Left lobe of liver (tissue), 2 donors: Measurements from ENCODE around the gene CD300H. TPM values are rescaled to one million over a fixed set of nuclear protein-coding genes. Genes with fewer than 3 reads are reported as not detected.
"Not testable (repeated sequence)": the region's sequence is repeated elsewhere in the genome, so short reads cannot be mapped to it uniquely, and the experiment has no call there.

Source experiments
- ATAC-seq: fragments of 200-7000 bp; cut with Tn5 transposase; one replicate; pipeline ENCODE4 v1.9.1; 2020; ENCODE audit warnings: mild to moderate bottlenecking, moderate library complexity
- DNase-seq: peaks from one replicate; pipeline ENCODE4 v3.0.0-alpha.2; 2020; ENCODE audit warnings: low spot score
- total RNA-seq: library from RNA; stranded (reverse); gene quantifications from one replicate; pipeline ENCODE4 v1.2.1, GENCODE V29; 2021
- donor health status: DM: no; HTN: no; CAD: no; lungs with moderate emphysema.
- donor health status: DM: no; HTN: yes; CAD: no.

Gene CD300H
- total RNA-seq, 1 donor from 2014 or later, result not detected

DNA sequence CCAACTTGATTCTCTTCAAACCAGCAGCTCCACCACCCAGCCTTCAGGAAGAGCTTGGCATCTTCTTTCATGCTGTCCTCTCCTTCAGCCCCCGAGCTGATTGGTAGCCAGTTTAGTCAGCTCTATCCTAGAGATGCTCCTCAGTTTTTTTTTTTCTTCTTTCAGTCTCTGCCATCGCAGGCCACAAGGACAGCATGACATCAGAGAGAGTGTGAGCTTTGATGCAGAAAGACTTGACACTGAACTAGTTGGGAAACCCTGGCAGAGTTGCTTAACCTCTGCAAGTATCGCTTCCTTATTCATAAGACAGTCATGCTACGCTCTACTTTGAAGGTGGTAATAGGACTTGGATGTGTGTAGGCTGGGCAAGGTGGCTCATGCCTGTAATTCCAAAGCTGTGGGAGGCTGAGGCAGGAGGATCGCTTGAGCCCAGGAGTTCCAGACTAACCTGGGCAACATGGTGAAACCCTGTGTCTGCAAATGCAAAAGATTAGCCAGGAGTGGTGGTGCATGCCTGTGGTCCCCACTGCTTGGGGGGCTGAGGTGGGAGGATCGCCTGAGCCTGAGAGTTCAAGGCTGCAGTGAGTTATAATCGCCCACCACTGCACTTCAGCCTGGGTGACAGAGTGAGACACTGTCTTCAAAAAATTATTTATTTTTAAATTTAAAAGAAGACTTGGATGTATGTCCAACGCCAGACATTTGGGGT is 38.7 kb downstream of the CD300H start:
- peak; percentile 29 for ATAC-seq
- DNase-seq, result peak; percentile 44

DNA sequence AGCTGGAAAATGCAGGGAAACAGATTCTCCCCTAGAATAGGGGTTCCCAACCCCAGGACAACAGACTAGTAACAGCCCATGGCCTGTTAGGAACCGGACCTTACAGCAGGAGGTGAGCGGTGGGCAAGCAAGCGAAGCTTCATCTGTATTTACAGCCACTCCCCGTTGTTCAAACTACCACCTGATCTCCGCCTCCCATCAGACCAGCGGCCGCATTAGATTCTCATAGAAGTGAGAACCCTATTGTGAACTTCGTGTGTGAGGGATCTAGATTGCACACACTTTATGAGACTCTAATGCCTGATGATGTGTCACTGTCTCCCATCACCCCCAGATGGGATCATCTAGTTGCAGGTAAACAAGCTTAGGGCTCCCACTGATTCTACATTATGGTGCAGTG is 39.6 kb downstream of the CD300H start:
- ATAC-seq, result no peak
- DNase-seq, result peak; percentile 40

DNA sequence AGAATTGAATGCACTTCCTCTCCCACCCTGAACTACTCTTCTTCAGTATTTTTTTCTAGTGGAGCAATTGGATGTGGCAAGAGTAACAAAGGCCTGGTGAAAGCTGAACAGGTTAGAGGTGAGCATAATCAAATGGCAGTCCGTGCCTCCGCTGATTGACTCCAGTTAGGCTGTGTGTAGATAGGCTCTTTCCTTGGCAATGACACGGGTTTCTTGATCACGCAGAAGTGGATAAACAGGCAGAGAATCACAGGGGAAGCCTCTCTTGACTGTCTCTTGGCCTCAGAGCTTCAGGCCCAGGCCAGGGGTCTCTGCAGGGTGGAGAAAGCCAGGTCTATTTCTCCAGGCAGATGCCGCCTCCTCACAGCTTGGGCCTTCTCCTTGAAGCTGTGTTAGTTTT is 40.2 kb downstream of the CD300H start:
- ATAC-seq (no peak), DNase-seq (no peak)

DNA sequence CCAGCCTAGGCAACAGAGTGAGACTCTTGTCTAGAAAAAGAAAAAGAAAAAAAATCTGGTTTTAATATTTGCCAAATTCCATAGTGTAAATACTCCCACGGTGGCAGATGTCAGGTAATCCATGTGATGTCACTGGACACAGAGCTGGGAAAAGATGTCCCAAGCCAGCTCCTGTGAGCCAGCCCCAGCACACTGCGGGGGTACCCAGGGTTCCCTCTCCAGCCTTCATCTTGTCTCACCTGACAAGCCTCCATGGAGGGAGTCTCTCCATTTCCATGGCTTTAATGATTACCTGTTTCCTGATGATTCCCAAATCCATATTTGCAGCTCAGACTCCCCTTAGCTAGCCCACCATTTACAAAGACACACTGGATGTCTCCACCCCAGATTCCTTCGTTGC is 40.6 kb downstream of the CD300H start:
- DNase-seq (peak; percentile 32), ATAC-seq (no peak)

DNA sequence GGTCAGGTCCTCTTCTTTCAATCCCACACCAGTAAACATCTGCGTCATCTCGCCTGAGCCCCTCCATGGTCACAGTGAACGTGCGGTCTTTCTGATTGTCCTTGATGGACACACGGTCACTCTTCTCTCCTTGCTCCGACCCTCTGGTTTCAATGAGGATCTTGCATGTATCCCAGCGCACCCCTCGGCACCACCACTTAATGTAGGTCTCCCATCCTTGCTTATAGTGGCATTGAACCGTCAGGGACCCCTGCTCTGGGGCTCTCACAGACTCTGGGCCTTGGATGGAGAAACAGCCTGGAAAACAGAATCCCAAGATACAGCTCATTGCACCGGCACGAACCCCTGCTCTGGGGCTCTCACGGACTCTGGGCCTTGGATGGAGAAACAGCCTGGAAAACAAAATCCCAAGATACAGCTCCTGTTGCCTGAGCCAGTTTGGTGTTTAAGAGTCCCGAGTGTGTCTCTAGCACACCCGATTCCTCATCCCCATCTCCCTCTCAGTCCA is 41.5 kb downstream of the CD300H start:
- no peak for ATAC-seq
- DNase-seq, result peak; percentile 35

DNA sequence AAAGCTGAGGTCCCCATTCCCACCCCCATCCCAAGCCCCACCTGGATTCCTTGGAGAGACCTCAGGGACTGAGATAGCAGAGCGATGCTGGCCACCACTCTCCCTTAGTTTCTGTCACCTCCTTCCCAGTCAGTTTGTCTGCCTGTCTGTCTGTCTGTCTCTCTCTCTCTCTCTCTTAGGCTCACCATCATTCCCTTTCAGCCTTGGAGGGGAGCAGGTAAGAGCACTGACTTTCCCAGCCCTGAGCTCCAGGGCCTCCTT is 41.9 kb downstream of the CD300H start:
- ATAC-seq (no peak), DNase-seq (peak; percentile 26)

DNA sequence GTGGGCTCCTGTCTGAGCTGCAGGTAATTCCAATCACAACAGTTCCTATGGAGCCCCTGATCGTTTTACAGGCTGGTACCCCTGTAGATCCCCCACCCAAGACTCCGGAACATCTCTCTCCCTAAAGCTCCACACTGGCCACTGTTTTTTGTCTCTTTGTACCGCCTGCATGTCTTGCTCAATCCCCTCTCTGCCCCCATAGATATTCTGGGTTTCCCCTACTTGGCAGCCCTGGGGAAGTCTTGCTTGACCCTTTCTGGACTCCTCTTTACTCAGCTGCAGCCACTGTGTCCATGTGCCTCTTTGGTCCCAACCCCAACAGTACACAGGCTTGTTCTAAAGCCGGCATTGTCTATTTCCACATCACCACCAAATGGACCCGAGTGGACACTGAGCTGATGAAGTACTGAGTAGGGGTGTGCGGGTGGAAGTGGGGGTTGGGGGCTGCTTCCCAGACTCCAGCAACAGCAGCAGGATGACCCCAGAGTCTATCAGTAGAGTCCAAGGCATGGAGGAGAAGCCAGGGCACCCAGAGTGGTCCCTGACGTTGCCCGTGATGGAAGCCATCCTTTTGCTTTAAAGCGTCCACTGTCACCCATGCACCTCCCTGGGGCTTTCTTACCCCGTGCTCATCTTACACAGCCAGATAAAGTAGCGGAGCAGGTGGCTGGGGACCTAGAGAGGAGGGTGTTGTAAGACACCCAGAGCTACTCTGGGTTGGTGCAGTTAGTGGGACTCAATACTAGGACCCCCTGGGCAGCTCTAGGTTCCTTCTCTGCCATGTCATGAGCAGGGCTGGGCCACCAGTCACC is 42.5 kb downstream of the CD300H start:
- DNase-seq (peak; percentile 37), ATAC-seq (no peak)

DNA sequence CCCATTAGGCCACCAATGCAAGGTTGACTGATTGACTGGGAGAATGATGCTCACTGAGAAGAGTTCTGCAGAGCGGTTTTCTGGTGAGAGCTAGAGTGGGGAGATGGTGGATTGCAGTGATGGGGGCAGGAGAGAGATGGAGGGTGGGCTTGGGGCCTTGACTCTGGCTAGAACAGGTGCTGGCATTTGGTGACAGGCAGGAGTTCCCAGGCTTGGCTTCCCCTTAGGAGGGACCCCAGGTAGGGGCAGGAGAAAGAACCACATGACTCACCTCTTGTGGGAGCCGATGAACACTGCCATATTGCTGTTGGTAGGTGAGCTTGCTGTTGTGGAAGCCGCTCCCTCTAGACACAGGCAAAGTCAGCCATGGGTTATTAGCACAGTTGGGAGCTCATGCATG is 44.0 kb downstream of the CD300H start:
- DNase-seq (peak; percentile 33), ATAC-seq (no peak)

DNA sequence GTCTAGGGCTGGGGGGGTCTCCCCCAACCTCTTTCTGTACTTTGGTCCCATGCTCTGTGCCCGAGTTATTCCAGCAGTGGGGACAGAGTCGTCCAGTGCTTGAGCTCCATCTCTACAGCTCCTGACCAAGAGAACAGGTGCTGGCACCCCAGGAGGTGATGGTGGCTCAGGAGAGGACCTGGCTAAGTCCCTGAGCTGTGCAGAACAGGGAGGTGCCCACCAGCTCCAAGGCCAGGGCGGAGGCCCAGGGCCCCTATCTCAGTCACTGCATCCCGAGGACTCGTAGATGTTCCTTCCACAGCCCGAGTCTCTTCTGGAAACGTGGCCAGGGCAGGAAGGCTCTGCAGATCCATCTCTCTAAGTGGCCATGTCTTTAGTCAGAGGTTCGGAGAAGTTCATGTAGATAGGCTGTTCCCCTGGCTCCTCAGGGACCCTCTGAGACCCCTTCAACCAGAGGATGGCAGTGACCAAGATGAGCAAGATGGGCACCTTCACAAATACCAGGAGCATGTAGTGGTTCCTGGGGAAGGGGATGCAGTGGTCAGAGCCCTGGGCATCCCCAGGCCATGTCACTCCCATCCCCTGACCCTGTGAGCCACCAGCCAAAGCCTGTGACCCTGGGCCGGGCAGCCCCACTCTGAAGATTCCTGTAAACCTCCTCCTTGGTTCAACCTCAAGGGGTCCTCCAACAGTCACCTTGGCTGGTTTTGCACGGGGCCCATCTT is 44.8 kb downstream of the CD300H start:
- DNase-seq, result peak; percentile 43
- ATAC-seq, result no peak

DNA sequence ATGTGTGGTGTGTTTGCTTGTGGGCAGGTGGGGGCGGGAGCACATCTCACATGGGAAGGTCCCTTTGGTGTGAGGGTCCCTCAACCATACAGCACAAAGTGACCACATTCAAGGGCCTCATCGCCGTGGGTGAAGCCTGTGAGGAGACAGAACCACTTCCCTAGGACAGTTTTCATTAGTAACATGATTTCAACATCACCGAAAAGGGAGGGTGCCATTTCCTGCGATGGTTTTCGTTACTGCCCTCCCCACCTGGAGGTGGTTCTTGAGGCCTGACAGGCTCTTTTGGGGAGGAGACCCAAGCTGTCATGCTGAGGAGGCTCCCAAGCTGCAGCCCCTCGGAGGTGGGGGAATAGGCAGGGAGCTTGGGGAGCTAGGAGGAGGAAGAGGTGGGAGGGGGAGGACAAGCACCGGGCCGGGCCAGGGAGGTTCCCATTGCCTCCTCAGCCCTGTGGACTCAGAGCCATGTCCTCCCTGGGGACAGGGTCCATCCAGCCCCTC is 45.6 kb downstream of the CD300H start:
- ATAC-seq, result peak; percentile 31

DNA sequence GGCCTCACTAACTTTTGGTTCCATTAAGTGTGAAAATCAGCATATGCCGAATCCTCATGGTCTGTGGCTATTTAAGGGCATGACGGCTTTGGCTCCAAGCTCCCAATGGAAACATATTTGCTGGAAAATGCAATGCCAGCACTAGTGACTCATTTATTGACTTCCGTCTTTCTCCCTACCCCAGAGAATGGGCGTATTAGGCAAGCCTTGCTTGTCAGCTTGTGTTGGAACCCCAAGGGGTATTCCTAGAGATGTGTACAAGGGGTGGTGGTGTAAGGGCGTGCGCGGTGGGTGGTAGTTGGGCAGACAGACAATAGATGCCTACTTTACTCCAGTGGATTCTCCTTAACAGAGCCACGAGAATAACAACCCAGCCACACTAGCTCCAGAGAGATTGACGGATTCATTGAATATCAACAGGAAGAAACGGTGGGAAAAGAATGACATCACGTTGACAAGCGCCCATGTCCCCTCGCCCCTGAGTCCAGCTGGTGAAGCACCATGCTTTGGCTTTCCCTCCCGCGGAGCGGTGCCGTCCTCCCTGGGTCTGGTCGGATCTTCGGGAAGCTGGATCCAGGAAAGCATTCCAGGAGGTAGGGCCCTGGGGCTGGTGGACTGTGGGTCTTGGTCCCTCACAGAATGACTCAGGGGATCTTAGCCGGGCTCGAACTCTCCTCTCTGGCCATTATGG is 46.4 kb downstream of the CD300H start:
- ATAC-seq (peak; percentile 35), DNase-seq (peak; percentile 43)

More for the DNA sequence above, 45.6 kb downstream of the CD300H start:
- DNase-seq, result peak; percentile 47

DNA sequence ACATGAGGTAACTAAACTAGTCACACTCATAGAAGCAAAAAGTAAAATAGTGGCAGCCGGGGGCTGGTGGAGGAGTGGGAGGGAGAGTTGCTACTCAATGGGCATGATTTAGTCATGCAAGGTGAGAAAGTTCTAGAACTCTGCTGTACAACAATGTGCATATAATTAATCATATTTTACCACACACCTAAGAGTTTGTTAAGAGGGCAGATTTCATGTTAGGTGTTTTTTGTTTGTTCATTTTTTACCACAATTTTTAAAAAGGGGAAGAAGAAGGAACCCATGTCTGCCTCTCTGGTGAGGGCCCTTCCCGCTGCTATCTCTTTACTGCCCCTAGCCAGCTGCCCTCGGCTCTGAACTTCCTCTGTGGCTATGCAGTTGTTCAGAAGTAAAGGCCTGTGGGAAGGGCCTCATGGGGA is 47.3 kb downstream of the CD300H start:
- ATAC-seq, result peak; percentile 47
- peak; percentile 43 for DNase-seq

DNA sequence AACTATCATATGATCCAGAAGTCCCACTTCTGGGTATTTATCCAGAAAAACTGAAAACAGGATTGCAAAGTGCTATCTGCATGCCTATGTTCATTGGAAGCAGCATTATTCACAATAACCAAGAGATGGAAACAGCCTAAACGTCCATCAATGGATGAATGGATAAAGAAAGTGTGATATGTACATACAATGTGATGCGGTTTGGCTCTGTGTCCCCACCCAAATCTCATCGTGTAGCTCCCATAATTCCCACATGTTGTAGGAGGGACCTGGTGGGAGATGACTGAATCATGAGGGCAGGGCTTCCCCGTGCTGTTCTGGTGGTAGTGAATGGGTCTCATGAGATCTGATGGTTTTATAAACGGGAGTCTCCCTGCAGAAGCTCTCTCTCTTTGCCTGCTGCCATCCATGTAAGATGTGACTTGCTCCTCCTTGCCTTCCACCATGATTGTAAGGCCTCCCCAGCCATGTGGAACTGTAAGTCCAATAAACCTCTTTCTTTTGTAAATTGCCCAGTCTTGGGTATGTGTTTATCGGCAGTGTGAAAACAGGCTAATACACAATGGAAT is 48.8 kb downstream of the CD300H start:
- not testable (repeated sequence) for DNase-seq, ATAC-seq

DNA sequence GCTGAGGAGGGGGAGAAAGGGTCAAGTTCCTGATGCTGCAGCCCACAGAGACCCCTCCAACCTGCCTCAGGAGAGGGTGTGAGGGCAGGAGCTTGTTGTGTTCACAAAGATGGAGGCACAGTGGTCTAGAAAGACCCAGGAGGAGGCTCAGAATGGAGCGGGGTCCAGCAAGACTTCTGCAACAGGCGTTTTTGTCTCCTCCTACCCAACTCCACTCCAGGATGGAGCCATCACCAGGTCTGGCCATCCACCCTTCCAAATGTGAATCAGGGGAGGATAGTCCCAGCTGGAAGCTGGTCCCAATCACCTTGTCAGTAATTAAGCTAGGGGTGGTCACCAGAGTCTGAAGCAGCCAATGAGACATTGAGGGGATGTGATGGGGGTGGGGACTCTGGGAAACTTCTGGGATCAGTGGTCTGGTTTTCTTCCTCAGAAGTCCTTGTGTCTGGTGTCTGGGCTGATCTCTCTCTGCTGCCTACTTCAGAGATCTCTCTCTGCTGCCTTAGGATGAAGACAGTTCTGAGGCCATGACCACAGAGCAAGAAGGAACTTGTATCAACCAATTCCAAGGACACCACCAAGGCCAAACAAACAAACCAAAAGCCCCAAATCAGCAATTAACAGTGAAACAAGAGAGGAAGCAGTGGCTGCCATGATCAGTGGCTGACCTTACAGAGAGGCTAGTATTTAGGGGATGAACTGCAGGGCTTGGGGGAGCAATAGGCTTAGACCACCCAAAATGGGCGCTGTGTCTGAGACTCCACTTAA is 50.6 kb downstream of the CD300H start:
- ATAC-seq (no peak), DNase-seq (no peak)

DNA sequence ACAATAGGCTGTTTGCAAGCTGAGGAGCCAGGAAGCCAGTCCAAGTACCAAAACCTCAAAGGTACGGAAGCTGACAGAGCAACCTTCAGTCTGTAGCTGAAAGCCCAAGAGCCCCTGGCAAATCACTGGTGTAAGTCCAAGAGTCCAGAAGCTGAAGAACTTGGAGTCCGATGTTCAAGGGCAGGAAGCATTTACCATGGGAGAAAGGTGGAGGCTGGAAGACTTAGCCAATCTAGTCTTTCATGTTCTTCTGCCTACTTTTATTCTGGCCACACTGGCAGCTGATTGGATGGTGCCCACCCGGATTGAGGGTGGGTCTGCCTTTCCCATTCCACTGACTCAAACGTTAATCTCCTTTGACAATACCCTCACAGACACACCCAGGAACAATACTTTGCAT is 51.4 kb downstream of the CD300H start:
- ATAC-seq (no peak), DNase-seq (no peak)

DNA sequence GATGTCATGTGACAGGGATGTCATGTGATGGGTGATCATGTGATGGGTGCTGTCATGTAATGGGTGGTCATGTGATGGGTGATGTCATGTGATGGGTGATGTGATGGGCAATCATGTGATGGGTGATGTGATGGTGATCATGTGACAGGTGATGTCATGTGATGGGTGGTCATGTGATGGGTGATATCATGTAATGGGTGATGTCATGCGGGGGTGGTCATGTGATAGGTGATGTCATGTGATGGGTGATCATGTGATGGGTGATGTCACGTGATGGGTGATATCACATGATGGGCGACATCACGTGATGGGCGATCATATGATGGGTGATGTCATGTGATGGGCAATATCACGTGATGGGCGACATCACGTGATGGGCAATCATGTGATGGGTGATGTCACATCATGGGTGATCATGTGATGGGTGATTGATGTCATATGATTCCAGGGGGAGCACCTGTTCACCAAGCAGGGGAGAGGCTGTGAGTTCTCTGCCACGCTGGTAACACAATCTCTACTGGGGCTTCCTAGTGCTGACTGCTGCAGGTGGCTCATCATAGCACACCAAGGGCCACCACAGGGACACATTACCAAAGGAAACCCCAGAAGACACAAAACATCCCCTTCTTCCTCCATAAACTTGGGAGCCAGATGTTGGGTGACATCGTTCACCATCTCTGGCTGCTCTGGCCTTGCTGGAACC is 52.5 kb downstream of the CD300H start:
- DNase-seq (no peak), ATAC-seq (no peak)

DNA sequence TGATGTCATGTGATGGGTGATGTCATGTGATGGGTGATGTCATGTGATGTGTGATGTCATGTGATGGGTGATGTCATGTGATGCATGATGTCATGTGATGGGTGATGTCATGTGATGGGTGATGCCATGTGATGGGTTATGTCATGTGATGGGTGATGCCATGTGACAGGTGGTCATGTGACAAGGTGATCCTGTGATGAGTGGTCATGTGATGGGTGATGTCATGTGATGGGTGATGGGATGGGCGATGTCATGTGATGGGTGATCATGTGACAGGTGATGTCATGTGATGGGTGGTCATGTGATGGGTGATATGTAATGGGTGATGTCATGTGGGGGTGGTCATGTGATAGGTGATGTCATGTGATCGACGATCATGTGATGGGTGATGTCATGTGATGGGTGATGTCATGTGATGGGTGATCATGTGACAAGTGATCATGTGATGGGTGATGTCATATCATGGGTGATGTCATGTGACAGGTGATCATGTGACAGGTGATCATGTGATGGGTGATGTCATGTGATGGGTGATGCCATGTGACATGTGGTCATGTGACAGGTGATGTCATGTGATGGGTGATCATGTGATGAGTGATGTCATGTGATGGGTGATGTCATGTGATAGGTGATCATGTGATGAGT is 53.2 kb downstream of the CD300H start:
- DNase-seq, result no peak
- ATAC-seq, result no peak

DNA sequence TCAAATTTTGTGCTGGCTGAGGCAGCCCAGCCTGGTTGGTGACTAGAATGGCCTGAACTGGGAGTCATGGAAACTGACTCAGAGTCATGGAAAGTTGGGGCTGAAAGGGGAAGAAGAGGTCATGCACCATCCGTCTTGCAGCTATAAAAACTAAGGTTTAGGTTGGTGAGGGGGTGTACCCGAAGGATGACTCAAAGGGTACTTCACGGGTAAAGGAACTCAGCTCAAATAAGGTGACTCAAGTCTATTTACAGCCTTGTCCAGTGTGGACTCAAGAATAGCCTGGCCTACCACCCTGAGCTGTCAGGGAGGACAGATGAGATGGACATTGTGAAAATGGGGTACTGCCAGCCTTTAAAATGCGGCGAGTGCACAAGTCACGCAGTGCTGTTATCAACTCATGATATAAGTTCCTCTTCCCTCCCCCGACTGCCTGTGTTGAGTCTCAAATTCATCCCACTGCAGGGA is 54.7 kb downstream of the CD300H start:
- DNase-seq (no peak), ATAC-seq (peak; percentile 15)
